Inflammatory macrophage treated with lipopolysaccharide for 4 hours (primary cell): Measurements from ENCODE around the gene JPH3.

Source experiments
- DNase-seq: peaks from one replicate; pipeline ENCODE4 v3.0.0-alpha.2; 2020

Gene JPH3

DNA sequence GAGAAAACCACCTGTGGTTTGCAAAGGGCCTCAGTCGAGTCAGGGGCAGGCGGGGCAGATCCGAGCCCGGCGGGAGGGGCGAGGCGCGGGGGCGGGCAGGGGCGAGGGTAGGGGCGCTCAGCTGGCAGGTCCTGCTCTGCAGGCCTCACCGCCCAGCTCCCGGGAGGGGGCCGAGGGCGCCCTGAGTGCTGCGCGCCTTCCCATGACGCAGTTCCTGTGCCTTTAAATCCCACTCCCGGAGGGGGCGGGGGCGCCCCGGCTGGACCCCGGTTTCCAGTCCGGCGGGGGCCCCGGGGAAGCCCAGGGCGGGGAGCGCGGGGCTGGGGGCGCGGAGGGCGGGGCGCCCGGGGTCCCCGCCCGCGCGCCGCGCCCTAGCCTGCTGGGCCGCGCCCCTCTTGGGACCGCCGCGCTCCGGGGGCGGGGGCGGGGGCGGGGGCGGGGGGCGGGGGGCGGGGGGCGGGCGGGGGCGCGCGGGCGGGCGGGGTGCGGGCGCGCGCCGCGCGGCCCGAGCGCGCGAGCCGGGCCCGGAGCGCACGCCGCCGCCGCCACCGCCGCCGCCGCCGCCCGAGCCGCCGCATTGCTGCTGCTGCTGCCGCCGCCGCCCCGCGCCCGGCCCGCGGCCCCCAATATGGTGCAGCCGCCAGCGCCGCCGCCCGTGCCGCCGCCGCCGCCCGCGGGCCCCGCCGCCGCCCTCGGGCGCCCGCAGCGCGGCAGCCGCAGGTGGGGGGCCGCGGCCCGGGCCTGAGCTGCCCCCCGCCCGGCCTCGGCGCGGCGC is at the start of gene JPH3:
TSS of gene JPH3 (plus strand) at position 508 of the 775 bp plus-strand sequence. CDS start 639 bp downstream, outside the sequence.
- no peak for DNase-seq

DNA sequence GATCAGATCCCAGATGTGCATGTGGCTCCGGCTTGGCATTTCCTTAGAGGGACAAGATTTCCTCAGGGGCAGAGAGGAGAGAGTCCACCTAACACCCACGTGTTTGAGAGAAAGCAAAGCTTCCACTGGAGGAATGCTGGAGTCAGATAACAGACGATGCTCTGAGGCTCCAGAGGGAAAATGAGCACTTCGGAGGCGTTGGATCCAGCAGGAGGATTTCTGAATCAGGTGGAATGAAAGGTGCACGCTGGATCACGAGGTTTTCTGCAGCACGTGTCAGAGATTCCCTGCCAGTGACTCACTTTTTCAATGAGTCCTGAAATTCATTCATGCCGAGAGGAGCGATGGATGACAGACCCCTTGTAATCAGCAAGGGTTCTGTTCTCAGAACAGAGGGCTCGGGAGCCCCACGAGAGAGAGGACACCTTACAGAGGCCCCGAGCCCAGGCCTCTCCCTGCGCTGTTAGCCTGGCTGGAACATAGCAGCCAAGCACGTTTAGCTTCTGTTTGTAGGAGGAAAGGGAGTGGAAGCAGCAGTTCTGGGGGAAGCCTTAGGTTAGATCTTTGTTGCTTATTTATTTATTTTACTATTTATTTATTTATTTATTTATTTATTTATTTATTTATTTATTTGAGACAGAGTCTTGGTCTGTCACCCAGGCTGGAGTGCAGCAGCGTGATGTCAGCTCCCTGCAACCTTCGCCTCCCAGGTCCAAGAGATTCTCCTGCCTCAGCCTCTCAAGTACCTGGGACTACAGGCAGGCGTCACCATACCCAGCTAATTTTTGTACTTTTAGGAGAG is 49.3 kb upstream of the JPH3 start:
- DNase-seq = no peak

DNA sequence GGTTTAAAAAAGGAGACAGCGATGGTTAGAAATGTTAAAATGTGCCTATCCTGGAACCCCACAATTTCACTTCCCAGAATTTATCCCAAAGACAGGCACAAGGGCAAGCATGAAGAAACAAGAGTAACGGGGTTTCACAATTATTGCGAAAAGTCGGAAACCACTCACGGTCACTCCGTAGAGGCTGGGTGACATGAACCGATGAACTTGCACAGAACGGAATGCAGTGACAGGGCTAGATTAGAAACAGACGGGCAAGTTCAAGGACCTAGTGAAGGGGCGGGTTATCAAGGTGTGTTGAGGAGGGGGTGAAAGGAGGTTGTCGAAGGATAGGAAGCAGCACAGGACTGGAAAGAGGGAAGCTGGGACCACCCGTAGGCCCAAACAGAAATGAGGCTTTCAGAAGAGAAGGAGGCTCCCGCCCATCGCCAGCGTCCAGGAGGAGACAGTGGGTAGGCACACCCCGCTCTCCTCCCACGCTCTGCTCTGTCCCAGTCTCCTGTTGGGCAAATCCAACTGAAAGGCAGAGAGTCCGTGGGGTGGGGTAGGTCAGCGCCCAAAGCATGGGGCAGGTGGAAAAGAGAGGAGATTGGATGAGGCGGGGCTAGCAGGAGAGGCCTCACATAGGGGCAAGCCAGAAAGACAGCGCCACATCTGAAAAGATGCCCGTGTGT is 47.4 kb upstream of the JPH3 start:
- peak; percentile 96 for DNase-seq

GRCh38 chr16:87555647-87556046 is 46.7 kb upstream of the JPH3 start:
- peak; percentile 89 for DNase-seq

GRCh38 chr16:87556941-87557459 is 45.3 kb upstream of the JPH3 start:
- DNase-seq = peak; percentile 24

GRCh38 chr16:87558682-87559081 is 43.6 kb upstream of the JPH3 start:
- DNase-seq = no peak

GRCh38 chr16:87559945-87560344 is 42.4 kb upstream of the JPH3 start:
- no peak for DNase-seq

DNA sequence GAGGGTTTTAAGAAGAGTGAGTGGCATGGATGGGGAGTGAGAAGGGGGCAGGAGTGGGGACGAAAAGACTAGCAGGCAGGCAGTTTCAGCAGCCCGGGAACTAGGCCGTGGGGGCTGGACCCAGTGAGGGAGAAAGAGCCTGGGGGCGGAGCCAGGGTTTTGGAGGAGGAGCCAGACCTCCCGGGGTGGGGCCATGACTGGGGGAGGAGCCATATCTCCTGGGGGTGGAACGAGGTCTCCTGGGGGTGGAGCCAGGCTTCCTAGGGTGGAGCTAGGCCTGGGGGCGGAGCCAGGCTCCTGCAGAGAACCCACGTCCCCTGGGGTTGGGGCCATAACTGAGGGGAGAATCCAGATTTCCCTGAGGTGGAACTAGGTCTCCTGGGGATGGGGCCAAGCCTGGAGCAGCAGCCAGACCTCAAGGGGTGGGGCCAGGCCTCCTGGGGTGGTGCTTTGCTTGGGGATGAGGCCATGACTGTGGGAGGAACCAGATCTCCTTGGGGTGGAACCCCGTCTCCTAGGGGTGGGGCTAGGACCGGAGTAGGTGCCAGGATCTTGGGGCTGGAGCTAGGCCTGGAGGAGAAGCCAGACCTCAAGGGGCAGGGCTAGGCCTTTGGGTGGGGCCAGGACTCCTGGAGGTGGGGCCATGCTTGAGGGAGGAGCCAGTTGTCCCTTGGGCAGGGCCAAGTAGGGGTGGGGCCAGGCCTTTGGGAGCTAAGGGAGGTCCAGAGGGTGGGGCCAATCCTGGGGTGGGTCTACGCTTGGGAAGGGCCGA is 41.7 kb upstream of the JPH3 start:
- DNase-seq = peak; percentile 60

DNA sequence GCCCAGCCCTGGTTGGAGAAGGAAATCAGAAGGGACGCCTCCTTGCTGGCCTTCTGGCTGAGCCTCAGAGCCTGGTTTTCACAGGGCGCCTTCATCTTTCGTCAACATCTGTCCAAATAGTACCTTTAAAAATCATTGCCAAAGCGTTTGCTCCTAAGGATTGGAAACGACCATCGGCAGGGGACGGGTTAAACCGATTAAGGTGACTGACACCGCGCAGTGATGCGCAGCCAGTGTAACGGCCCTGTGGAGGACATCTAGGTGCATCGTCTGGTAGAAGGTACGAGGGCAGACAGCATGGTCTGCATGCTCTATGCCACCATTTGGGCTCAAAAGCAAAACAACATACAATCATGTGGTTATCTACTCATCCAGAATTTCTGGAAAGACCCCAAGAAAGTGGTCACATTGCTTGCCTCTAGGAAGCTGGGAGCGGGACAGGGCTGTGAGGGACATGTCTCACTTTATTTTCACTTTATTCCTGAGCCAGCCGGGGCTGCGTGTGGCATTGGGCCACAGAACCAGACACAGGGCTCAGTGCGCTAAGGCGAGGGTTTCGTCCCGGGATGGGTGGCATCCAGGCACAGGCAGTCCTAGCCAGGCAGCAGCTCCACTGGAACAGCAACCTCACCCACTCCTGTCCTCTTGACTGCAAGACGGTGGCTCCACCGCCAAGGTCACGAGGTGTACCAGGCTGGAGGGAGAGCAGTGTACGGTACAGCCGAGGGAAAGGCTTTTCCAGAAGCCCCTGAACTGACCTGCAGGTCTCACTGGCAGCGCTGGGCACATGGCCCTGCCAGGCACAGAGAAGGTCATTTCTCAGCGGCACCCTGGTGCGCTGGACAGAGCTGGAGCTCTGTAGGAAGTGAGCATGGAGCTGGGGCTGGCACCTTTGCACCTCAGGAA is 40.9 kb upstream of the JPH3 start:
- no peak for DNase-seq

GRCh38 chr16:87562201-87562600 is 40.1 kb upstream of the JPH3 start:
- no peak for DNase-seq

DNA sequence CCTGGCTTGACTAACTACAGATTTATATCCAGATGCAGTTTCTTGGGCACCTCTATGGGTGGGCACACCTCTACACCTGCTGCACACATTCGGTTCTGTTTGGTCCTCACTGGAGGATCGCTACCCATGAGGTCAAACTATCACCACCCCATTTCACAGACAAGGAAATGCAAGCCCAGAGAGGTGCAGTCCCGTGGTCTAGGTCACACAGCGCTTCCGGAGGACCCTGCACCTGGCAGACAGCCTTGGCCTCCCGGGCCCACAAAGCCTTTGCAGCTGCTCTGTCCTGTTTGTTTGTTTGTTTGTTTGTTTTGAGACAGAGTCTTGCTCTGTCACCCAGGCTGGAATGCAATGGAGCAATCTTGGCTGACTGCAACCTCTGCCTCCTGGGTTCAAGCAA is 39.3 kb upstream of the JPH3 start:
- no peak for DNase-seq

DNA sequence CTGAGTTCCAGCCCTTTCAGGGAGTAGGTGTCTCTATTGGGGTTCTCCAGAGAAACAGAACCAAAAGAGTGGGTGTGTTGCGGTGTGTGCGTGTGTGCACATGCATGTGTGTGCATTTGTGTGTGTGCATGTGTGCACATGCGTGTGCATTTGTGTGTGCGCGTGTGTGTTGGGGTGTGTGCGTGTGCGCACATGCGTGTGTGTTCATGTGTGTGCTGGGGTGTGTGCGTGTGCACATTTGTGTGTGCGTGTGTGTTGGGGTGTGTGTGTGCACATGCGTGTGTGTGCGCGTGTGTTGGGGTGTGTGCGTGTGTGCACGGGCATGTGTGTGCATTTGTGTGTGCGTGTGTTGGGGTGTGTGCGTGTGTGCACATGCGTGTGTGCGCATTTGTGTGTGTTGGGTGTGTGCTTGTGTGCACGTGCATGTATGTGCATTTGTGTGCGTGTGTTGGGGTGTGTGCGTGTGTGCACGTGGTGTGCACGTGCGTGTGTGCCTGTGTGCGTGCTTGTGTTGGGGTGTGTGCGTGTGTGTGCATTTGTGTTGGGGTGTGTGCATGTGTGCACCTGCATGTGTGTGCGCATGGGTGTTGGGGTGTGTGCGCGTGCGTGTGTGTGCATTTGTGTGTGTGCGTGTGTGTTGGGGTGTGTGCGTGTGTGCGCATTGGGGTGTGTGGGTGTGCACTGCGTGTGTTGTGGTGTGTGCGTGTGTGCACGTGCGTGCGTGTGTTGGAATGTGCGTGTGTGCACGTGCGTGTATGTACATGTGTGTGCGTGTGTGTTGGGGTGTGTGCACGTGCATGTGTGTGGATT is 38.4 kb upstream of the JPH3 start:
- no peak for DNase-seq

DNA sequence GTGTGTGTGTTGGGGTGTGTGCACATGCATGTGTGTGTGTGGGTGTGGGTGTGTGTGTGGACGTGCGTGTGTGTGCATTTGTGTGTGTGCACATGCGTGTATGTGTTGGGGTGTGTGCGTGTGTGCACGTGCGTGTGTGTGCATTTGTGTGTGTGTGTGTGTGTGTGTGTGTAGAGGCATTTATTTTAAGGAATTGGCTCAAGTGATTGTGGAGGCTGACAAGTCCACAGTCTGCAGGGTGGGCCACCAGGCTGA is 37.9 kb upstream of the JPH3 start:
- DNase-seq = no peak

GRCh38 chr16:87569601-87570571 is 32.4 kb upstream of the JPH3 start:
- no peak for DNase-seq

- DNase-seq = no peak
Measured at GRCh38 chr16:87570572-87570937, 31.8 kb upstream of the JPH3 start.

DNA sequence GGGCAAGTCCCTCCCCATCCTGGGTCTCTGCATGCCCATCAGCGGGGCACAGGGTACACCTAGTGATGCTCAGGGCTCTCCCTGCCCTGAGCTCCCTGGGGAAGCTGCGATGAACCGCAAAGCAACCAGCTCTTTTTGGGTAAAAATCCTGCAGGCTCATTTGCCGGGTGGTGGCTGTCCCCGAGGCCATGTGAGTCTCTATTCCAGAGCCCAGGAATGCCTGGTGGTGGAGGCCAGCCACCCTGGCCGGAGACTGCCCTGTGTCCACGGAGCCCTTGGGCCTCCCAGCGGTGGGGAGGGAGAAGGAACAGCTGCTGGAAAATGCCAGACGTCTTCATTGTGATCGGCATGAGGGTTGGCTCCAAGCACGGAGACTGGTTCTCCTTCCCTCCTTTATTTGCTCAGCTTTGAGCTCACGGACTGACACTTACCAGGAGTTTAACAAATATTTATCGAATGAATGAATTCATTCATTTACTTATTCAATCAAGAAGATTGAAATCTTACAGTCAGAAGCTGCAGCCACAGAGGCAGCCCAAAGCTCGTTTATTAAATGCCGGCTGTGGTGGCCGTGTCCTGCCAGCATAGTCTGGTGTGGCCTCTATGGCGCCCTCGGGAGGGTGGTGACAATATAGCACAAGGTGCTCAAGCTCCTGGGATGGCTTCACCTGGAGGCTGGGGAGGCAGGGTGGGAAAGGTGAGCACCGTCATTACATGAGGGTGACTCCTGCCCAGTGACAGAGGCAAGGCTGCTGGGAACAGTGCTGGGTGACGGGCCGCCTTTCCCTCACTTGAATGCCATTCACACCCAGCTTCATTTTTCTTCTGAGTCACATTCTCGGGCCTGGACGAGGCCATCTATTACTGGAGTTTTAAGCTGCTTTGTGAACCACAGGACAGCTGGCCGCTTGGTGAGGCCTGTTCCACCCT is 31.1 kb upstream of the JPH3 start:
- DNase-seq = peak; percentile 41

DNA sequence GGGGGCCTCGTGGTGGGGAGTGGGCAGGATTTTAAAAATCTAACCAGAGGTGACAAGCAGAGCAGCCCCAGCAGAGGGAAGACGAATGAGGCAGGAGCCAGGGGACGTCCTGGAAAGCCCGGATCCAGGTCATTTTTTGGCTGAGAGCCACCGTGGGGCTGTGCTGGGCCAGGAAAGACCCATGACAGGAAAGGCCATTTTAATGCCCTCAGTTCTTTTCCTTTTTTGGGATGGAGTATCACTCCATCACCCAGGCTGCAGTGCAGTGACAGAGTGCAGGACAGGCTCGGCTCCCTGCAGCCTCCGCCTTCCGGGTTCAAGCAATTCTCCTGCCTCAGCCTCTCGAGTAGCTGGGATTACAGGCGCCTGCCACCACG is 30.5 kb upstream of the JPH3 start:
- DNase-seq = no peak

DNA sequence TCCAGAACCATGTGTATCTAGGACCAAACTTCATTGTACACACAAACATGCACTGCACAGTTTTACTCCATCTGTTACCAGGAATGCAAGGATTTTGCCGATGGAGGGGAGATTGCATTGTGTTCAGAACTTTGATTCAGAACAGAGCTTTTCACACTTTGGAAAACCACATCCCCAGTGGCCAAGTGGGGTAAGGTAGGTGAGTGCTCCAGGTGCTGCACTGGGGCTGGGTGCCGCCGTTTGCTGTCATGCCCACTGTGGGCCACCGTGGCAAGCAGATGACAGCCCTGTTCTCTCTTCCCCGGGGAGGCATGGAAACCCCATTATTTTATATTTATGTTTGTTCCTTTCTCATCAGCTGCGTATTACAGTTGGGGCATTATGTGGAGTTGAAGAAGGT is 29.3 kb upstream of the JPH3 start:
- no peak for DNase-seq
